ENCODE measurements around the gene POLR2E.

DNA sequence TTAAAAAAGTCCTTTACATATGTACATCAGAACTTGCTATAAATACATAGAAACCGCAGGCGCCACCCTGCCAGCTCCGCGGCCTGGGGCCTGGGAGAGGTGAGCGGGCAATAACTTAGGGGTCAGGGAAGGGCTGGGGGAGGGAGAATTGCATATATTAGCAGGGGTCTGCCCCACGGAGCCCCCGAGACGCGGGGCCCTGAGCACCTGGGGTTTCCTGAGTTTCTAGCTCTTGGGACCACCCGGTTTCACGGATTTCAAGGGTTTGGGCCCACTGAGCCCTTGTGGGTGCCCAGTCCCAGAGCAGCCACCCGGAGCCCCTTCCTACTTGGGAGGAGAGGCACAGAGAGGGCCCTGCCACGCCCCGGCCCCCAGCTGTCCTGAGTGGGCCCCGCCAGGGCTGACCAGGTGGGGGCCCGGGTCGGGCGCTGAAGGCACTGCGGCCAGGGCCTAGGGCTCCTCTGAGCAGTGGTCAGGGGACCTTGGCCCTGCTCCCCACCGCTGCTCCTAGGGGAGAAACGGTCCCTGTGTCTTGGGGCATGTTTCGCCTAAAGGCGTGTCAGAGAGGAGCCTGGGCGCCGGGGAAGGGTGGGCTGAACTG is 12.6 kb upstream of the POLR2E start:
- no peak for TF ChIP-seq POLR2A (IDR thresholded peaks at IDR 0.05)
- TF ChIP-seq, protein P1, sequence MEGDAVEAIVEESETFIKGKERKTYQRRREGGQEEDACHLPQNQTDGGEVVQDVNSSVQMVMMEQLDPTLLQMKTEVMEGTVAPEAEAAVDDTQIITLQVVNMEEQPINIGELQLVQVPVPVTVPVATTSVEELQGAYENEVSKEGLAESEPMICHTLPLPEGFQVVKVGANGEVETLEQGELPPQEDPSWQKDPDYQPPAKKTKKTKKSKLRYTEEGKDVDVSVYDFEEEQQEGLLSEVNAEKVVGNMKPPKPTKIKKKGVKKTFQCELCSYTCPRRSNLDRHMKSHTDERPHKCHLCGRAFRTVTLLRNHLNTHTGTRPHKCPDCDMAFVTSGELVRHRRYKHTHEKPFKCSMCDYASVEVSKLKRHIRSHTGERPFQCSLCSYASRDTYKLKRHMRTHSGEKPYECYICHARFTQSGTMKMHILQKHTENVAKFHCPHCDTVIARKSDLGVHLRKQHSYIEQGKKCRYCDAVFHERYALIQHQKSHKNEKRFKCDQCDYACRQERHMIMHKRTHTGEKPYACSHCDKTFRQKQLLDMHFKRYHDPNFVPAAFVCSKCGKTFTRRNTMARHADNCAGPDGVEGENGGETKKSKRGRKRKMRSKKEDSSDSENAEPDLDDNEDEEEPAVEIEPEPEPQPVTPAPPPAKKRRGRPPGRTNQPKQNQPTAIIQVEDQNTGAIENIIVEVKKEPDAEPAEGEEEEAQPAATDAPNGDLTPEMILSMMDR (IDR thresholded peaks at IDR 0.05), result no peak
- no peak for TF ChIP-seq EP300 (IDR thresholded peaks at IDR 0.05)
